Effector CD4-positive, alpha-beta T cell (primary cell): Measurements from ENCODE around the gene RCOR1.
"Not testable (repeated sequence)": the region's sequence is repeated elsewhere in the genome, so short reads cannot be mapped to it uniquely, and the experiment has no call there.

Experiments
- DNase-seq: peaks from one replicate; pipeline ENCODE4 v3.0.0-alpha.2; 2020

The RCOR1 gene

GRCh38 chr14:102754370-102755262 lies 162.2 kb downstream of the RCOR1 start:
- no peak for DNase-seq

- no peak for DNase-seq
These were observed 165.2 kb downstream of the RCOR1 start for GRCh38 chr14:102757646-102758045.

- DNase-seq = no peak
These were observed 165.6 kb downstream of the RCOR1 start for GRCh38 chr14:102758087-102758486.

GRCh38 chr14:102759456-102760187 lies 167.2 kb downstream of the RCOR1 start:
- no peak for DNase-seq

- no peak for DNase-seq
These were observed 168.2 kb downstream of the RCOR1 start for GRCh38 chr14:102760496-102761193.

GRCh38 chr14:102761206-102761605 lies 168.8 kb downstream of the RCOR1 start:
- DNase-seq = no peak

- DNase-seq = no peak
These were observed 171.8 kb downstream of the RCOR1 start for GRCh38 chr14:102764220-102764671.

GRCh38 chr14:102765770-102766169 lies 173.3 kb downstream of the RCOR1 start:
- DNase-seq = not testable (repeated sequence)

GRCh38 chr14:102768223-102769048 lies 176.0 kb downstream of the RCOR1 start:
- DNase-seq = no peak

- DNase-seq = no peak
These were observed 176.5 kb downstream of the RCOR1 start for GRCh38 chr14:102769049-102769327.

GRCh38 chr14:102770147-102771123 lies 178.0 kb downstream of the RCOR1 start:
- no peak for DNase-seq

- no peak for DNase-seq
These were observed 178.7 kb downstream of the RCOR1 start for GRCh38 chr14:102771144-102771543.

GRCh38 chr14:102772781-102773570 lies 180.5 kb downstream of the RCOR1 start:
- DNase-seq = no peak

- peak; percentile 70 for DNase-seq
These were observed 182.1 kb downstream of the RCOR1 start for GRCh38 chr14:102774391-102775153.

GRCh38 chr14:102775855-102776760 lies 183.7 kb downstream of the RCOR1 start:
- no peak for DNase-seq

- peak; percentile 83 for DNase-seq
These were observed 184.6 kb downstream of the RCOR1 start, which contains the start of gene TRAF3 for GRCh38 chr14:102776761-102777710. Gene TRAF3 (plus strand): TSS chr14:102777449. CDS start chr14:102870202, 92,753 bp downstream.

- DNase-seq = peak; percentile 8
These were observed 185.4 kb downstream of the RCOR1 start for GRCh38 chr14:102777711-102778337.
